Stimulated activated CD4-positive, alpha-beta T cell treated with anti-CD3 and anti-CD28 coated beads, Interleukin-15, amount 100 ng/mL, for 24 hours (primary cell): Measurements from ENCODE around the gene RABGEF1.
"Not testable (repeated sequence)": the region's sequence is repeated elsewhere in the genome, so short reads cannot be mapped to it uniquely, and the experiment has no call there.

Source experiments
- DNase-seq: peaks from one replicate; pipeline ENCODE4 v3.0.0-alpha.2; 2020

Gene RABGEF1

DNA sequence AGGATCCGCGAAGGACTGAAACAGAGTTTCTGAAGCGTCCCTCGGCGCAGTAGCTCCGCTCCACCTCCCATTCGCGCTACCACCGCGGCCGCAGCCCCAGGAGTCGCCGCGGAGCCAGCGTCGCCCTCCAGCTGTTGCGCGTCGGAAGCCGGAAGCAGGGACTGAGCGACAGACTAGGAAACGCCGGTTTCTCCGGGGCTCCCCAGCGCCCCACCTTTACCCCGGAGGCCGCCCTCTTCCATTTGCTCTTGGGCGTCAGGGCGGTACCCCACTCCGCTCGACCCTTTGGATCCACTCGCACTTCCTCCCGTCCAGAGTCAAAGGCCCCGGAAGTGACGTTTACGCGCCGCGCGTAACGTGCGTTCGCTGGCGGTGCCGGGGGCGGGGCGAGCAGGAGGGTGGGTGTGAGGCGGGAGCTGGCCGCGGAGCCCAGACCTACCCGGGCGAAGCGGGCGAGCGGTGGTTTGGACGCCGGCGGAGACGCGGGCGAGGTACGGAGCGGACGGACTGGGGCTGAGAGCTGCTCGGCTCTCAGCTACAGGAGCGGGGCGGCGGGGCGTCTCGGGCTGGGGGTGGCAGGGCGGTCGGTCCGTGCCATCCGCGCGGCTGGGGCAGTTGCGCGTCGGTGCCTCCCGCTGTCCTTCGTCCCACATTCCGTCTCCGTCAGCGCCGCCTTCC, at the start of gene RABGEF1:
RABGEF1 (plus strand) TSS at position 432 of the 678 bp plus-strand sequence. CDS start 31,167 bp downstream, outside the sequence.
- DNase-seq, result peak; percentile 99

DNA sequence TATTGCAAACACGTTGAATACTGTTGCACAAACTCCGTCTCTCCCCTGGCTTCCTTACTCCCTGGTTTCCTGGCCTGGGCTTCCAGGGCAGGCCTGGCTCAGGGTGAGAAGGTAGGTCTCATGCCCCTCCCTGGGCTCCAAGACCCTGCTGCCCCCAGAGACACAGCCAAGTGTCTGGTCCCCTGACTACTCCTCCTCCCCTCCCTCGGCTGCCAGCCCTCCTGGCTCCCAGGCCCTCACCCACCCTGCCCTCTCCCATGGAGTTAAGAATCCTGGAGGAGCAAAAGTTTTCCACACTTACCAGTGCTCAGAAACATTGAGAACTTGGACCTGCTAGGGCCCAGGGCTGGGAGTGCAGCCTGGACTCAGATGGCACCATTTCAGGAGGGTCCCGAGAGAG, 47.2 kb upstream of the RABGEF1 start:
- DNase-seq, result no peak

DNA sequence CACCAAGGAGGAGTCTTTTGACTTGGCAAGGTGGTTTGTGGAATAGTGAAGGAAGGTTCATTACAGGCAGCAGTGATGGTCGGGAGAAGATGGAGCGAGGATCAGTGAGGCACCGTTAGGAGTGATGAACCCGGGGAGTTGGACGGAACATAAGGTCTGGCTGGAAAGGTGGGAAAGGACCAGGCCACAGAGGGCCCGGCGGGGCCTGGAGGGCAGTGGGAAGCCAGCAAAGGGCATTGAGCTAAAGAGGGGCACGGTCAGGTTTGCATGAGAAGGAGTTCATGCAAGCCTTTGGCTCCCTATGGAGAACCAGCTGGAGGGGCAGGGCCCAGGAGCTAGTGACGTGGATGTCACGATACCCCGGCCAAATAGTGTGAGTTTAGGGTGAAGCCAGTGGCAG, 46.2 kb upstream of the RABGEF1 start:
- DNase-seq, result no peak

DNA sequence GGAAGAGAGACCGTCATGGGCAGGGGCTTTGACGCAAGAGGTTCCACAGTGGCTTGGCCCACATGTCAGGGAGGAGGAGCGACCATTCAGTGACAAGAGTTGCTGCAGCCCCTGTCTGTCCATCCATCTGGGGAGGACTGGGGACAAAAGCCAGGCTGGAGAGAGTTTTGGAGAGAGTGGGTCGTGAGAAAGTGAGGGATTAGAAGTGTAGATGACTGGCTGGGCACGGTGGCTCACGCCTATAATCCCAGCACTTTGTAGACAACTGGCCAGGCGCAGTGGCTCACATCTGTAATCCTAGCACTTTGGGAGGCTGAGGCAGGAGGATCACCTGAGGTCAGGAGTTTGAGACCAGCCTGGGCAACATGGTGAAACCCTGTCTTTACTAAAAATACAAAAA, 45.1 kb upstream of the RABGEF1 start:
- not testable (repeated sequence) for DNase-seq

DNA sequence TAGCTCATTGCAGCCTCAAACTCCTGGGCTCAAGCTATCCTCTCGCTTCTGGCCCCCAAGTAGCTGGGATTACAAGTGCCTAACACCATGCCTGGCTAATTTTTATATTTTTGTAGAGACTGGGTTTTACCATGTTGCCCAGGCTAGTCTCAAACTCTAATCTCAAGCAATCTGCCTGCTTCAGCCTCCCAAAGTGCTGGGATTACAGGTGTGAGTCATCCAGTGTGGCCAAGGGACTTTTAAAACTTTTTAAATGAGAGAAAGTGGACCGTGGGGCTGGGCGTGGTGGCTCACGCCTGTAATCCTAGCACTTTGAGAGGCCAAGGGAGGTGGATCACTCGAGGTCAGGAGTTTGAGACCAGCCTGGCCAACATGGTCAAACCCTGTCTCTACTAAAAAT, 44.4 kb upstream of the RABGEF1 start:
- not testable (repeated sequence) for DNase-seq

DNA sequence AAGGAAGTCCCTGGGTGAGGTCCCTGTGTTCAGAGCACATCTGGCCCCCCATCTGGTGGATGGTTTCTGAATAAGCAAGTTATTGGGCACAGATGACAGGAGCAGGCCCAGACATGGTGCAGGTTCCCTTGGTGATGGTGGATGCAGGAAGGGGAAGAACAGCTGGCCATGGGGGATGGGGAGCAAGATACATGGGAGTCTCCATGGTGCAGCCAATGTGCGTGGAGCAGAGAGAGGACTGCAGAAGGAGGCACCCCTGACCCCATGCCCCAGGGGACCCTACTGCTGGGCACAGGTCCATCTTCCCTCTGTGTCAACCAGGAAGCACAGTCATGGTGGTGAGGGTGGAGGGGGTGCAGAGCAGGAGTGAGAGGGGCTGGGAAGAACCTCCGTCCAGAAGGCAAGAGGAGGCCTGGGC, 43.8 kb upstream of the RABGEF1 start:
- DNase-seq, result no peak

DNA sequence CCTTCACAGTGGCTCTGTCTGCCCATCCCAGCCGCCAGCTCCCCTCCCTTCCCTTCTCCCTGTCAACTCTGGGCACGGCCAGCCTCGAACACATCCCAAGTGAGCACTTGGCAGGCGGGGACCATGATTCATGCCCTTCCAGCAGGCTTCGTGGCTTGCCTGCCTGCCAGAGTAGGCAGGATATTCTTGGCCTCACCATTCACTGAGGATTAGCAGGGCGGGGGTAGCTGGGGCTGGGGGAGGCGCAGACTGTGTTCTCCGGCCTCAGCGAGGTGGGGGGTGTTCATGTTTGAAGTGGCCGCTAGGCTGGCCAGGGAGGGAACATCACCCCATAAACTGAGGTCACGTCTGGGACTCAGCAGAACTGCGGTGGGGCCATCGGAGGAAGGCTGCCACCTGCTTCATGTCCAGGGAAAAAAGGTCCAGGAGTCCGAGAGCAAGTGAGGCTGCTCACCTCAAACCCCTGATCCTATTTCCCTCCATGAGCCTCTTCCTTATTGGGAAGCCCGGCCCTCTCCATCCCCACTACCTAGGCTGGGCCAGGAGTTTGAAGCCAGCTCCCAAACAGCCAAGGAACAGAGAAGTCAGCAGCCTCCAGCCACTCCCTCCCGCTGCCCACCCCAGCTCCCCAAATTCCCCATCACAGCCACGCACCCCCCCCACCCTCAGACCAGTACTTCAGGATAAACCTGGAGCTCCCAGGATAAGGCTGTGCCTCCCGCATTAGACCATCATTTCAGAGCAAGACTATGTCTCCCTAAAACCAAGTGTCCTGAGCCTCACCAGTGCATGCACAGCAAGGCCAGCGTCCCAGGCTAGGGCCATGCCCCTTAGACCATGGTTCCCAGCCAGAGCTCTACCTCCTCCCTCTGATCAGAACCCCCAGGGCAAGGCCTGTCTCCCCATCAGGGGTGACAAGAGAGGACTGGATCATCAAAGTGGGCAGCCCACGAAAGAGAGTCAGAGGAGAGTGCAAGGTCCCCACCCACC, 42.8 kb upstream of the RABGEF1 start:
- DNase-seq, result no peak

DNA sequence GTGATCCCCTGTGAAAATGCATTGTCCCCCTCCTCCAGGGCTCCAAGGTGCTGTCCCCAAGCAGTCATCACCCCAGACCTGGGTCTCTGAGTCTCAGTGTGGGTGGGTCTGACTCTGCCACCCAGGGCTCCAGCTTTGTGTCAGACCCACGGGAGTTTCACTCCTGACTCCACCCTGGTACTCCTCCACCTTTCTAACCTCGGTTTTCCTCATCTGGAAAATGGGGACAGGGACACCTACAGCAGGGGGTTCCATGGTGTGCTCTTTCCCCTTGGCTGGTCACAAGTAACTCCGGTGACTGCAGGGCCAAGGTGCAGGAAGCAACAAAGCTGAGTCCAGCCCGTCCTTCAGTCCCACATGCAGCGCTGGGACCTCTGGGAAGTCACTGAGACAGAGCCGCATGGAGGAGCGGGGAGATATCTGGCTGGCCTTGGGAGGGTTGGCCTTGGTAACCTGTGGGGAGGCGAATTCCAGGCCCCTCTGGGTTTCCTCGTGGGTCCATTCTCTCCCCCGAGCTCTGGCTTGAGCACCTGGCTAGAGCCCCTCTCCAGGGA, 41.8 kb upstream of the RABGEF1 start:
- DNase-seq, result no peak

DNA sequence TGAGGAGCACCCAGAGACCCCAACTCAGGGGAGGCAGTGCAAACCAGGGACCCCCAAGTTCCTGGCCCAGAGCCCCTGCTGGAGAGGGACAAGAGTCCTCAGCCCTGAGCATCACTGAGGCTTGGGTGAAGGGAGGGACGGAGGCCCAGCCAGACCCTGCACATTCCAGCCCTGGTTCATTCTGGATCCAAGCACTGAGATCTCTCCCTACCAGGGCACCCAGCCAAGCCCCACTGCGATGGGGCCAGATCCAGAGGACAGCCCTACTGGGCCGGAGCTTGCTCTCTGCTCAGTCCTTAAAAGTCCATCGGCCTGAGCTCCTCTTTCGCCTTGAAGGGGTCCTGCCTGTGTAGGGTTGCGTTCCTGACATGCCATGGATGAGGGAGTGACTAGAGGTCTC, 40.5 kb upstream of the RABGEF1 start:
- DNase-seq, result no peak

DNA sequence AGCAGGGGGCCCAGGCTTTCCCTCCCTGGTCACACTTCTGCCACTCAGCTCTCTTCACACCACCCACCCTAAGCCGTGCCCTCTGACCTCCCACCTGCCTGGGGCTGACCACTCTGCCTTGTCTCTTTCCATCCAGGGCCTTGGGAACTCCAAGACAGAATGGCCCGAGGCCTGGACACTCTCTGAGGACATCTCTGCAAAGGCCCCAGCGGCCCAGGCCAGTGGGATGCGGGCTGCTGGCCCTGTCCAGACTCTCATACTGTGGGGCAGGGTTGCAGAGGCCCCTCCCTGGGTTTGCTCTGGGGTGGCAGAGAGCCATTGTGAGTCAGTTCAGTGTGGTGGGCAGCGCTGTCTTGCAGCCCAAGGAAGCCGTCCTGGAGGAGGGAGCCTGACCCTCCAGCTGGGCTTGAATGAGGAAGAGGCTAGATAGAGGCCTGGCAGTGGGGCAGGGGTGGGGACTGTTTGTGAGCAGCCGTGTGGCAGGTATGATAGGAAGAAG, 39.9 kb upstream of the RABGEF1 start:
- no peak for DNase-seq

DNA sequence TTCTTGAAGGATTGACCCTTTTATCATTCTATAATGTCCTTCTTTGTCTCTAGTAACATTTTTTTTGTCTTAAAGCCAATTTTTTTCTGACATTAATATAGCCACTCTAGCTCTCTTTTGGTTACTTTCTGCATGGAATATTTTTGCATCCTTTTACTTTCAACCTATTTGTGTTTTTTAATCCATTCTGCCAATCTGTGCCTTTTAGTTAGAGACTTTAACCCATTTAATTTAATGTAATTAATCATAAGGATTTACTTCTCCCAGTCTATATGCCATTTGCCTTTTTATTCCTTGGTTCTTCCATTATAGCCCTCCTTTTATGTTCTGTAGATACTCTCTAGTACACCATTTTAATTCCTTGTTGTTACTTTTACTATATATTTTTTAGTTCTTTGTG, 32.7 kb upstream of the RABGEF1 start:
- no peak for DNase-seq

DNA sequence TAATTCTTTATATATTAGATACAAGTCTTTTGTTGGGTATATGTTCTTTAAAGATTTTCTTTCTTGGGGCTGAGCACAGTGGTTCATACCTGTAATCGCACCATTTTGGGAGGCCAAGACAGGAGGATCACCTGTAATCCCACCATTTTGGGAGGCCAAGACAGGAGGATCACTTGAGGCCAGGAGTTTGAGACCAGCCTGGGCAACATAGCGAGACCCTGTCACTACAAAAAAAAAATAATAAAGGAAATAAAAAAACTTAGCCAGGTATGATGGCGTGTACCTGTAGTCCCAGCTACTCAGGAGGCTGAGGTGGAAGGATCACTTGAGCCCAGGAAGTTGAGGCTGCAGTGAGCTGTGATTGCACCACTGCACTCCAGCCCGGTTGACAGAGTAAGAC, 29.8 kb upstream of the RABGEF1 start:
- not testable (repeated sequence) for DNase-seq

DNA sequence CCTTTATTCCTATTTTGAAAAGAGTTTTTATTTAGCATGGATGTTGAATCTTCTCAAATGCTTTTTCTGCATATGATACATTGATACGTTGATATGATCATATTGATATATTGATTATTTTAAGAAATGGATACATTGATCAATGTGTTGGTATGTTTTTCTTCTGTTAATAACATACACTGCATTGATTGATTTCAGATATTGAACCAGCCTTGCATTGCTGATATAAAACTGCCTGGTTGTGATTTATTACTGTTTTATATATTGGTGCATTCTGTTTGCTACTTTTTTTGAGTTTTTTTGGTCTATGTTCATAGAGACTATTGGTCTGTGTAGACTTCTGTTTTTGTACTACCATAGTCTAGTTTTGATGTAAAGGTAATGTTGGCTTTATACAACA, 26.8 kb upstream of the RABGEF1 start:
- no peak for DNase-seq

DNA sequence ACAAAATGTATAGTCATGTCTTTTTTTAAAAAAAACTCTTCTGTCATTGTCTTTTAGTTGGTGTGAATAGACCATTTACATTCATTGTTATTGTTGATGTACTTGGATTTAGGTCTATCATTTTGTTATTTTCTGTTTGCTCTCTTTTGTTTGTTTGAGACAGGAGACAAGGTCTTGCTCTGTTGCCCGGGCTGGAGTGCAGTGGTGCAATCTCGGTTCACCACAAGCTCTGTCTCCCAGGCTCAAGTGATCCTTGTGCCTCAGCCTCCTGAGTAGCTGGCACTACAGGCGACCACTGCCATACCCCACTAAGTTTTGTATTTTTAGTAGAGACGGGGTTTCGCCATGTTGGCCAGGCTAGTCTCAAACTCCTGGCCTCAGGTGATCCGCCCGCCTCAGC, 23.9 kb upstream of the RABGEF1 start:
- not testable (repeated sequence) for DNase-seq

DNA sequence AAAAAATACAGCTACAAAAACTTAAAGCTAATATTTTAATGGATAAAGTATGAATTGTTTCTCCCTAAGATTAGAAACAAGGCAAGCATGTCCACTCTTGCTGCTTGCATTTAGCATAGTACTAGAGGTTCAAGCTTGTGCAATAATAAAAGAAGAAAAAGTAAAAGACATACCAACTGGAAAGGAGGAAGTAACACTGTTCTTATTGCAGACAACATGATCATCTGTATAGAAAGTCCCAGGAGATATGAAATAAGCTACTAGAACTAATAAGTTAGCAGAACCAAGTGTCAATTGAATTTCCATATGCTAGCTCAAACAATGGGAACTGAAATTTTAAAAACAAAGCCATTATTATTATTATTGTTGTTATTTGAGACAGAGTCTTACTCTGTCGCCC, 20.0 kb upstream of the RABGEF1 start:
- no peak for DNase-seq

DNA sequence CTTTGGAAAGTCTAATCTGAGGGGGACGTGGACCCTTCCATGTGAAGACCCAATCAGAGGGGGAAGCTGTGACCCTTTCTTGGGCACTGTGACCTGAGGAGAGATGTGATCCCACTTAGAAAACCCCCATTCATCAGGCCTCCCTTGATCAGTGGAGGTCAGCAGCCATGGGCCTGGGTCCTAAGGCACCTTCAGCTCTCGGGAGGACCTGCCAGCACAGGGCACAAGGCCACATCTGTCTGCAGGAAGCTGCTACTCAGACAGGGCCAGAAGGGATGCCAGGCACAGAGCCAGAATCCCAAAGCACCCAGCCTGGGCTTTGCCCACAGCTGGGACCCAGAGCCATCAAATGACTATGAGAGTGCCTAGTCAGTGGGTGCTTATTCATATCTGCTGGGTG, 14.7 kb upstream of the RABGEF1 start:
- no peak for DNase-seq

DNA sequence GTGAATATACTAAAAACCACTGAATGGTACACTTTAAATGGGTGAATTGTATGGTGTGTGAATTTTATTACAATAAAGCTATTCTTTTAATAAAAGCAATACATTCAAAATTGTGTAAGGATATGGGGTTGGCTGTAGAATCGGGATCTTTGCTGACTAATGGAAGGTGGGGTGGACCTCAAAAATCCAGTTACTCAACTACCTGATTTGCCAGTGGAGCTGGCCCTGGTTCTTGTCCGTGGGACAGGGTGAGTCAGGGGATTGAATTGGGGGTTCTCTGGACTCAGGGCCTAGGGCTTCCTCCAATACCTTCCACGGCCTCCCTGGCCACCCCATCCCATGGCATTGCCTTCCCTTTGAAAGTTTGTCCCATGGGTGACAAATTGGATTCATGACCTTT, 13.5 kb upstream of the RABGEF1 start:
- no peak for DNase-seq

DNA sequence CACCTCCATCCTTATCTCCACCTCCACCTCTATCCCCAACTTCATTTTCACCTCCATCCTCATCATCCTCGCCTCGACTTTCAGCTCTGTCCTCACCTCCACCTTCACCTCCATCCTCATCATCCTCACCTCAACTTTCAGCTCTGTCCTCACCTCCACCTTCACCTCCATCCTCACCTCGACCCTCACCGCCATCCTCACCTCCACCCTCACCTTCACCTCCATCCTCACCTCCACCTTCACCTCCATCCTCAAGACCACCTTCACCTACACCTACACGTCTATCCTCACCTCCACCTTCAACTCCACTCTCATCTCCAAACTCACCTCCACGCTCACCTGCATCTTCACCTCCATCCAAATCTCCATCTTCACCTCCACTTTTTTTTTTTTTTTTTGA, 12.0 kb upstream of the RABGEF1 start:
- DNase-seq, result no peak

DNA sequence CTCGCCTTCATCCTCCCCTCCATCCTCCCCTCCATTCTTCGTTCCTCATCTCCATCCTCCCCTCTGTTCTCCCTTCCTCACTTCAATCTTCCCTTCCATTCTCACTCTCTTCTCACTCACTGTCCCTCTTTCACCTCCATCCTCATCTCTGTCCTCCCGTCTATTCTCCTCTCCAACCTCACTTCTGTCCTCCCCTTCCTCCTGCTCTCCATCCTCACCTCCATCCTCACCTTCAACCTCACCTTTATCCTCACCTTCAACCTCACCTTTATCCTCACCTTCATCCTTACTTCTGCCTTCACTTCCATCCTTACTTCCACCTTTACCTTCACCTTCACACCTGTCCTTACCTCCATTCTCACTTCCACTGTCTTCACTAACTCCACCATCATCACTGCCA, 11.3 kb upstream of the RABGEF1 start:
- DNase-seq, result no peak

DNA sequence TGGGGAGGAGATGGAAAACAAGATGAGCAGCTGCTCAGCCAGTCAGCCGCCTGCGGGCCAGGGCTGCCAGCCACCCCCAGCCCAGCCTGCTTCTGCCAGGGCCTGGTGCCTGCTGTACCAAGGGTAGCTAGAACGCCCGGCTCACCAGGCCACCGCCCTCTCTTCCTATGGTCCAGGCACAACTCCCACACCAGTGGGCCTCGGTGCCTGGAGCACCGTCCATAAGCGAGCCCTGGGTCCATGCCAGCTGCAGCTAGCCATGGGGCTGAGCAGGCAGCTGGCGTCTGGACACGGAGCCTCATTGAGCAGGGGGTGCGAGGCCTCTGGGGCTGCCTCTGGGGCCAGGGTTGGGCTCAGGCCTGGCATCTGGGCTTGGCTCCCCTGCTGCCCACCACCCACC, 8.5 kb upstream of the RABGEF1 start:
- no peak for DNase-seq

DNA sequence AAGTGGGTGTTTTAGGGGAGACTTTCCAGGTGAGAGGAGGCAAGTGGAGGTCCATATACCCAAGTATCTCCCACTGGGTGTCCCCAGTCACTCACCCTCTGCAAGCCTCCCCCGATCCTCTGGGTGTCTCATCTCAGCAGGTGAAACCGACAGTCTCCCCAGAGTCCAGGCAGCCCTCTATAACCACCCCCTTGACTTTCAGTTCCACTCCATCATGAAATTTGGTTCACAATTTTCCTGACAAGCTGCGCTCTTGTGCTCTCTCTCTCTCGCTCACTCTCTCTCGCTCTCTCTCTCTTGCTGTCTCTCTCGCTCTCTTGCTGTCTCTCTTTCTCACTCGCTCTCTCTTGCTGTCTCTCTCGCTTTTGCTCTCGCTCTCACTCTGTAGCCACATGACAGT, 8.1 kb upstream of the RABGEF1 start:
- DNase-seq, result no peak

DNA sequence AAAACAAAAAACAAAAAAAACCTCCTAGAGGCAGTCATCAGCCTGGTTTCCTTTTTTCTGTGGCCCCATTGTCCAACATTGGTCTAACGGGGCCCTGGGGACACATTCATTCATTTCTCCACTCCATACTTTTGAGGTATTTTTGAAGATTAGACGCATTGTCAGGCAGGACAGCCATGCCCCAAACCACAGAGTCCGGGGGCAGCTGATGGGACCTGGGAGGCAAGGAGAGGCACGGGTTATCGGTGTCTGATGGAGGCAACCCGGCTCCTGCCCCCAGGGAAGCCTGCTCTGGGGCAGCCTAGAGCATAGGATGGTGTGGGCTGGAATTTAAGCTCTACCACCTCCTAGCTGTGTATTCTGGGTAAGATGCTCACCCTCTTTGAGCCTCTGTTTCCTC, 6.5 kb upstream of the RABGEF1 start:
- DNase-seq, result no peak

DNA sequence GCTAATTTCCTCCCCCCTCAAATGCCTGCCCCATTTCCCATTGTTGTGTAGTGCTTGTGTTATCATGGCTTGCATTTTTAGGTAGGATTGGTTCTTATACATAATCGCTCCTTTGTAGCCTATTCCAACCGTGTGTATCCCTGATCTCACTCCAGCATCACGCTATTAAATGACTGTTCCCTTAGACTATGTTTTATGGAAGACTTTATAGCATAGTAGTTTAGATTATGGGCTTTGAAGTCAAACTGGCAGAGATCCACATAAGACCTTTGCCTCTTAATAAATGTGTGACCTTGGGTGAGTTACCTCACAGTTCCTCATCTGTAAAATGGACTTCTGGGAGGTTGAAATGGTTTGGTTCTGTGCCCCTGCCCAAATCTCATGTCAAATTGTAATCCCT, 5.4 kb upstream of the RABGEF1 start:
- no peak for DNase-seq

DNA sequence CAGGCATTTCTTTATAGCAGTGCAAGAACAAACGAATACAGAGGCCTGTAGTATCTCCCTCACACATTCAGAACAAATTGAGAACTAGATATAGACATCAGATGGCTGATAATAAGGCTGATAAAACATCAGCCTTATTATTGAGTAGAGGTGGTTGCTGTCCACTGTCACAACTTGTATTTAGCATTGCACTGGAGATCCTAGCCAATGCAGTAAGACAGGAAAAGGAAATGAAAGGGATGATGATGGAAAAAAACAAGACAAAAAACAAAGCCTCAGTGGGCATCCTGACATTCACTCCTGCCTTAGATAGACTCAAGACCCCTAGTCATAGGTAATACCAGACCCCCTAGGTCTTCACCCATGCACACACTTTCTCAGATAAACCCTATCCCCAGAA, 4.7 kb upstream of the RABGEF1 start:
- no peak for DNase-seq
